22Rv1 (cell line): ENCODE measurements around the gene FBXL19.

ENCODE experiments used
- CTCF ChIP-seq: fragments of 450-650 bp; IDR thresholded peaks from 2 replicates; pipeline ENCODE4 v1.5.1; 2017; ENCODE audit warnings: mild to moderate bottlenecking
- ZFX ChIP-seq: fragments of 450-650 bp; IDR thresholded peaks from 2 replicates; pipeline ENCODE4 v1.6.1; 2017; ENCODE audit warnings: antibody characterized with exemption, borderline replicate concordance

- TF ChIP-seq CTCF: no peak
- TF ChIP-seq ZFX: no peak
Measured at GRCh38 chr16:30920891-30921290, 2.5 kb upstream of the FBXL19 start.
